ENCODE results near the gene MRPL10.

The MRPL10 gene

GRCh38 chr17:47815106-47815918, 16.0 kb downstream of the MRPL10 start:
- H3K27me3 ChIP-seq (ENCODE audit: control insufficient read depth in 2 of 2, insufficient read depth in 2 of 2, low read length in 2 of 2), result no peaks in the 10 kb centered on the region
- H3K4me3 ChIP-seq (ENCODE audit: low read length in 2 of 2), result no peak overlapping the region
- H3K27ac ChIP-seq (ENCODE audit: low read depth in 2 of 2, low read length in 2 of 2), result no peak overlapping the region
- H3K36me3 ChIP-seq (ENCODE audit: control insufficient read depth in 2 of 2, insufficient read depth in 2 of 2, low read length in 2 of 2), result peaks cover 70 to 77% of the 10 kb centered on the region in 2 donors
- H3K9me3 ChIP-seq (ENCODE audit: control insufficient read depth in 2 of 2, low read length in 2 of 2), result no peaks in the 10 kb centered on the region
- H3K4me1 ChIP-seq (ENCODE audit: control insufficient read depth in 2 of 2, insufficient read depth in 2 of 2, low read length in 2 of 2), result peaks cover 22 to 26% of the 10 kb centered on the region in 2 donors
- no peak overlapping the region for H3K9ac ChIP-seq (ENCODE audit: low read depth in 1 of 2, low read length in 2 of 2)

DNA sequence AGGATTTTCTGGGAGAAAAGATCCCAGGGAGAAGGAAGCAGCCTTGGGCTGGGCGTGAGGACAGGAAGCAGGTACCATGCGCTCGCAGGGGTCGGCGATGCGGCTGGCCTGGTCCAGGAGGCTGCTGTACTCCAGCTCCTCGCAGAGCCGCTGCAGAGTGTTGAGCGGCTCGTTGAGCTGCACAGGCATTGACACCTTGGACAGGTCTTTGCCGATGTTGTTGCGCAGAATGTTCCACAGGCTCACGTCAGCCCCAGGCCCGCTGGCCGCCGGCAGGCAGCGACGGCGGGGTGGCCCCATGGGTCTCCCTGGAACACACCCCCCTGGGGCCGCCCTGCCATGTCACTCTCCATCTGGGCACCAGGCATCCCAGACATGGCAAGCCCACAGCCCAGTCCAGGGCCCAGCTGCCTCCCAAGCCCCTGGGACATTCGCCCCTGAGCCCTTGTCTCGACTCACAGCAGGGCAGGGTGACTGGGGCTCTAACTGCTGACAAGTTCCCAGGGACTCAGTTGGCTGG, 17.8 kb downstream of the MRPL10 start:
- H3K36me3 ChIP-seq (ENCODE audit: control insufficient read depth in 2 of 2, insufficient read depth in 2 of 2, low read length in 2 of 2), result peaks cover 75 to 79% of the 10 kb centered on the region in 2 donors
- no peak overlapping the region for H3K27ac ChIP-seq (ENCODE audit: low read depth in 2 of 2, low read length in 2 of 2)
- H3K9me3 ChIP-seq (ENCODE audit: control insufficient read depth in 2 of 2, low read length in 2 of 2), result no peaks in the 10 kb centered on the region
- H3K27me3 ChIP-seq (ENCODE audit: control insufficient read depth in 2 of 2, insufficient read depth in 2 of 2, low read length in 2 of 2), result no peaks in the 10 kb centered on the region
- no peak overlapping the region for H3K4me3 ChIP-seq (ENCODE audit: low read length in 2 of 2)
- H3K4me1 ChIP-seq (ENCODE audit: control insufficient read depth in 2 of 2, insufficient read depth in 2 of 2, low read length in 2 of 2), result peaks cover 23 to 24% of the 10 kb centered on the region in 2 donors
- H3K9ac ChIP-seq (ENCODE audit: low read depth in 1 of 2, low read length in 2 of 2), result no peak overlapping the region

DNA sequence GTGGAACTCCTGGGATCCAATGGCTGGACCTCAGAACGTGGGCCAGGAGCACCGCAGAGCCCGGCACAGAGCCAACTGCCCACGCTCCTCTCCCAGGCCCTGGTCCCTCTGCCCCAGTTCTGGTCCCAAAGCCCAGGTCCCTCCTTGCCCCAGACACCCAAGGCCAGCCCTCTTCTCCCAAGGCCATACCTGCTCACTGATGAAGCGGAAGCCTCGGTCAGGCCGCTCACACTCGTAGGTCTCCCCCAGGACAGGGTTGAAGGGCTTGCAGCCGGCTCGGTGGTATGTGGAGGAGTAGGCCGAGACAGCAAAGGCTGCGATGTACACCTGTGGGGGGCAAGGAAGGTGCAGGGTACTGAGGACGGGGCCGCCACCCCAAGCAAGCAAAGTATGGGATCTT, 18.3 kb downstream of the MRPL10 start:
- Histone ChIP-seq H3K9me3 (ENCODE audit: control insufficient read depth in 2 of 2, low read length in 2 of 2) (no peaks in the 10 kb centered on the region), H3K27ac (ENCODE audit: low read depth in 2 of 2, low read length in 2 of 2) (no peak overlapping the region), H3K36me3 (ENCODE audit: control insufficient read depth in 2 of 2, insufficient read depth in 2 of 2, low read length in 2 of 2) (peaks cover 75 to 79% of the 10 kb centered on the region in 2 donors), H3K27me3 (ENCODE audit: control insufficient read depth in 2 of 2, insufficient read depth in 2 of 2, low read length in 2 of 2) (no peaks in the 10 kb centered on the region), H3K9ac (ENCODE audit: low read depth in 1 of 2, low read length in 2 of 2) (no peak overlapping the region), H3K4me3 (ENCODE audit: low read length in 2 of 2) (no peak overlapping the region), H3K4me1 (ENCODE audit: control insufficient read depth in 2 of 2, insufficient read depth in 2 of 2, low read length in 2 of 2) (peaks cover 23 to 24% of the 10 kb centered on the region in 2 donors)

- Histone ChIP-seq H3K36me3 (ENCODE audit: control insufficient read depth in 2 of 2, insufficient read depth in 2 of 2, low read length in 2 of 2) (peaks cover 75 to 81% of the 10 kb centered on the region in 2 donors), H3K27me3 (ENCODE audit: control insufficient read depth in 2 of 2, insufficient read depth in 2 of 2, low read length in 2 of 2) (no peaks in the 10 kb centered on the region), H3K27ac (ENCODE audit: low read depth in 2 of 2, low read length in 2 of 2) (peak overlapping the region in 1 of 2 donors; percentile 83), H3K4me3 (ENCODE audit: low read length in 2 of 2) (no peak overlapping the region), H3K9me3 (ENCODE audit: control insufficient read depth in 2 of 2, low read length in 2 of 2) (no peaks in the 10 kb centered on the region), H3K9ac (ENCODE audit: low read depth in 1 of 2, low read length in 2 of 2) (no peak overlapping the region), H3K4me1 (ENCODE audit: control insufficient read depth in 2 of 2, insufficient read depth in 2 of 2, low read length in 2 of 2) (peaks cover 23 to 24% of the 10 kb centered on the region in 2 donors)
Observed at GRCh38 chr17:47812146-47812920, 19.0 kb downstream of the MRPL10 start.

DNA sequence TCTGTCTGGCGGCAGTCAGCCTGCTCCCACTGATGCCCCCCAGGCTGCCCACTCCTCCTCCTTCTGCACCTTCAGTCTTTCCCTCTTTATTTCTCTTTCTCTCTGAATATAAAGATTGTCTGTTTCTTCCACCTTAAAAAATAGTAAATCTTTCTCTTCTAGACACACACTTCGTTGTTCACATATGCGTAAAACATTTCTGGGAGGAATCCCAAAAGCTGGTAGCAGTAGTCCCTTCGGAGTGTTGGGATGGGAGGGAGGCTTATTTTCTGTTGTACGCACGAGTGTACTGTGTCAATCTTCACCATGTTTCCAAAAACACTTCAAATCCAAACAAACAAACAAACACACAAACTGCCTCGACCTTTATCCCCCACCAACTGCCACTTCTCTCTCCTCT, 19.6 kb downstream of the MRPL10 start:
- Histone ChIP-seq H3K4me1 (ENCODE audit: control insufficient read depth in 2 of 2, insufficient read depth in 2 of 2, low read length in 2 of 2) (peaks cover 23 to 24% of the 10 kb centered on the region in 2 donors), H3K9me3 (ENCODE audit: control insufficient read depth in 2 of 2, low read length in 2 of 2) (no peaks in the 10 kb centered on the region), H3K9ac (ENCODE audit: low read depth in 1 of 2, low read length in 2 of 2) (no peak overlapping the region), H3K27ac (ENCODE audit: low read depth in 2 of 2, low read length in 2 of 2) (peak overlapping the region; percentile 83 to 84), H3K4me3 (ENCODE audit: low read length in 2 of 2) (no peak overlapping the region), H3K27me3 (ENCODE audit: control insufficient read depth in 2 of 2, insufficient read depth in 2 of 2, low read length in 2 of 2) (no peaks in the 10 kb centered on the region), H3K36me3 (ENCODE audit: control insufficient read depth in 2 of 2, insufficient read depth in 2 of 2, low read length in 2 of 2) (peaks cover 76 to 82% of the 10 kb centered on the region in 2 donors)

DNA sequence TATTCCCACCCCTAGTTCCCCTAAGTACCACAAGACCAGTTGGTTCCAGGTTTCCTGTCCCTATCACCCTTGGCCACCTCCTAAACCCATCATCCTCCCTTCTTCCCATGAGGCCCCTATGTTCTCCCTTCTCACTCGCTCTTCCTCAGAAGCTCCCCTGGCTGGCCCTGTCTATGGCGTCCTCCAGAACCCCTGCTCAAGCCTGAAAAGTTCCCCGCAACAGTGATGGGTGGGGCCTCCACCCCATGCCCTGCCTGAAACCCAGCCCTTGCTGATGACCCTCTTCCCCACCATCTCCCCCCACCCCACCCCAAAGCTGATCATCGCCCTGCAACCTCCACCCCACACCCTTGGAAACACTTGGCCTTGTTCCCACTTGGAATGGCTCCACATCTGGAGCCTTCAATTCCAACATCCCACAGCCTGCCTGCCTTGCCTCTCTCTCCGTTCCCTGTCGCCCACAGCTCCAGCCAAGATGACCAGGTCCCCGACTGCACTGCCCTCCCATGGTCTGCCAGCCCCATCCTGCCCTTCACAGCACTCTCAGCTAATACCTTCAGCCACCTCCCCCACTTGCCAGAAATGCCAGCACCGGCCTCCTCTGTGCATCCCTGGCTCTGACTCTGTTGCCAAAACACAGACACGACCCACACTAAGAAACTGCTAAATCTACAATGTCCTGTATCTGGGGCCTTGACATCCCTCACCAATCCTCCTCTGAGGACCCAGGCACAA, 20.3 kb downstream of the MRPL10 start:
- peak overlapping the region in 1 of 2 donors; percentile 25 for H3K4me3 ChIP-seq (ENCODE audit: low read length in 2 of 2)
- peaks cover 72 to 78% of the 10 kb centered on the region in 2 donors for H3K36me3 ChIP-seq (ENCODE audit: control insufficient read depth in 2 of 2, insufficient read depth in 2 of 2, low read length in 2 of 2)
- H3K27ac ChIP-seq (ENCODE audit: low read depth in 2 of 2, low read length in 2 of 2), result peak overlapping the region; percentile 83 to 84
- H3K27me3 ChIP-seq (ENCODE audit: control insufficient read depth in 2 of 2, insufficient read depth in 2 of 2, low read length in 2 of 2), result no peaks in the 10 kb centered on the region
- peak overlapping the region in 1 of 2 donors; percentile 11 for H3K9ac ChIP-seq (ENCODE audit: low read depth in 1 of 2, low read length in 2 of 2)
- H3K4me1 ChIP-seq (ENCODE audit: control insufficient read depth in 2 of 2, insufficient read depth in 2 of 2, low read length in 2 of 2), result peaks cover 23 to 24% of the 10 kb centered on the region in 2 donors
- H3K9me3 ChIP-seq (ENCODE audit: control insufficient read depth in 2 of 2, low read length in 2 of 2), result no peaks in the 10 kb centered on the region

DNA sequence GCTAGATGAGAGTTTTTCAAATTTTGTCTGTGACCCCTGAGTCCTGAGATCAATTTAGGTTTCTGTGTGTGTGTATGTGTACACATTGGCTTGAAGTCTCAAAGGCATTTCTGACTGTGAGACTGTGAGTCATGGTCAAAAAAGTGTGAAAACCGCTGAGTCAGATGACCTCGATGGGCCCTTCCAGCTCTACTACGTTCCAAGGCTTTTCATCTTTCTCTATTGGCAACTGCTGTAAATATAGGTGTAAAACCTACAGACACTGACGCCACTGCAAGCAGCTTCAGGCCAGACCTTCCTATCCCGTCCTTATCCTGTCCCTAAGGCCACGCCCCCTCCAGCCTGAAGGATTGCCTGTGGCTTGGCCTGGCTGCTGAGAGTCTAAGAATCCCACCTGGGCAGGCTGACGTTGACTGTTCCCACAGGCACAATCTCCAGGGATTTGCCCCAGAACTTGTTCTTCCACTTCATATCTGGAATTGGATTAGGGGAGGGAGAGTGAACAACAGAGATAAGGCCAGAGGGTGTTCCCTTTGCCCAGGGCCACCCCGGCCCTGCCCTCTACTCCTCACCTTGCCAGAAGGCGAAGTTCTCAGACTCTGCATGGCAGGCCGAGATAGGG, 21.0 kb downstream of the MRPL10 start:
- Histone ChIP-seq H3K27ac (ENCODE audit: low read depth in 2 of 2, low read length in 2 of 2) (peak overlapping the region; percentile 83 to 84), H3K4me3 (ENCODE audit: low read length in 2 of 2) (peak overlapping the region in 1 of 2 donors; percentile 25), H3K4me1 (ENCODE audit: control insufficient read depth in 2 of 2, insufficient read depth in 2 of 2, low read length in 2 of 2) (peaks cover 23 to 24% of the 10 kb centered on the region in 2 donors), H3K36me3 (ENCODE audit: control insufficient read depth in 2 of 2, insufficient read depth in 2 of 2, low read length in 2 of 2) (peaks cover 64 to 70% of the 10 kb centered on the region in 2 donors), H3K9ac (ENCODE audit: low read depth in 1 of 2, low read length in 2 of 2) (peak overlapping the region in 1 of 2 donors; percentile 16), H3K9me3 (ENCODE audit: control insufficient read depth in 2 of 2, low read length in 2 of 2) (no peaks in the 10 kb centered on the region), H3K27me3 (ENCODE audit: control insufficient read depth in 2 of 2, insufficient read depth in 2 of 2, low read length in 2 of 2) (no peaks in the 10 kb centered on the region)

DNA sequence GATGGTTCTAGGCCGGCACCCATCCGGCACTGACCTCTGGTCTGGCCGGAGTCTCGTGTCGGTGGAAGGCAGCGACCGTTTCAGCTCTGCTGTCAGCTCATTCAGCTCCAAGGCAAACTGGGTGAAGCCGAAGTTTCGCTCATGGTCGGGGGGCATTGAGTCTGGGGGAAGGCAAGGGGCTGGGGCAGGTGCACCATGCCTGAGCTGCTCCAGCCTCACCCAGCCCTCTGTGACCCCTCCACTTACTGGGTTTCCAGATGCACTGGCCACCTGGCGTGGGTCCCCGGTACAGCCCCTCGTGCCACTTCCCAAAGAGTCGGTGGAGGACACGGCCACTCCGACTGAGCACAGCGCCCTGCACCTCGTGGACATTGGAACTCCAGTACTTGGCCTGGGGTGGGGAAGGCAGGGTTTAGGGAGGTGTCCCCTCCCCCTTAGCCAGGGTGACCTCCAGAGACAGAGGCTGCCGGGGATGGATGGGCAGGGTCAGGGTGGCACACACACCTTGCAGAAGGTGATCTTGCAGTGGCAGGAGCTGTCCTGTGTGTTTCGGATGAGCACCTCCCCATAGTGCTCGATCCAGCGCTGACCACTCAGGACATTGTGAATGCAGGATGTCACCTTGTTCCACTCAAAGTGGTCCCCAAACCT, 22.4 kb downstream of the MRPL10 start:
- no peaks in the 10 kb centered on the region for H3K9me3 ChIP-seq (ENCODE audit: control insufficient read depth in 2 of 2, low read length in 2 of 2)
- no peaks in the 10 kb centered on the region for H3K27me3 ChIP-seq (ENCODE audit: control insufficient read depth in 2 of 2, insufficient read depth in 2 of 2, low read length in 2 of 2)
- H3K27ac ChIP-seq (ENCODE audit: low read depth in 2 of 2, low read length in 2 of 2), result no peak overlapping the region
- no peak overlapping the region for H3K9ac ChIP-seq (ENCODE audit: low read depth in 1 of 2, low read length in 2 of 2)
- H3K4me3 ChIP-seq (ENCODE audit: low read length in 2 of 2), result no peak overlapping the region
- peaks cover 21 to 24% of the 10 kb centered on the region in 2 donors for H3K4me1 ChIP-seq (ENCODE audit: control insufficient read depth in 2 of 2, insufficient read depth in 2 of 2, low read length in 2 of 2)
- peaks cover 52 to 57% of the 10 kb centered on the region in 2 donors for H3K36me3 ChIP-seq (ENCODE audit: control insufficient read depth in 2 of 2, insufficient read depth in 2 of 2, low read length in 2 of 2)
